GM21529 (cell line): Measurements from ENCODE around the gene PPP1R2B.

Experiments used
- ATAC-seq: cut with Tn5 transposase; IDR thresholded peaks from one replicate; pipeline ENCODE4 v1.9.1; 2021; ENCODE audit not compliant: unreplicated experiment

Gene PPP1R2B

DNA sequence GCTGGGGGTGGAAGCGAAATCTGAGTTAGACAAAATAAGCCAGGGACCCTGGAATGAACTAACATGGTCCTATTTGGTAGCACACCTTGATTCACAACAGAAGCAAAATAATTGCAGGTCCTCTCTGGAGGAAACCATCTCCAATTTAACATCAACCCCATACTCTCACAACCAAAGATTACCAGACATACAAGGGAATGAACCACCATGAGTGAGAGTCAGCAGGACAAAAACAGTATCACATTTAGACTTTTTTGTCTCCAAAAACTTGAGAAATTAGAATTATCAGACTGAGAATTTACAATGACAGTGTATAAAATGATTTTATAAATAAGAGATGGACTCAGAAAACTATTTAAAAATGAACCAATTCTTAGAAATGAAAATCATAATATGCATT is 21.1 kb downstream of the PPP1R2B start:
- ATAC-seq, result no peak

DNA sequence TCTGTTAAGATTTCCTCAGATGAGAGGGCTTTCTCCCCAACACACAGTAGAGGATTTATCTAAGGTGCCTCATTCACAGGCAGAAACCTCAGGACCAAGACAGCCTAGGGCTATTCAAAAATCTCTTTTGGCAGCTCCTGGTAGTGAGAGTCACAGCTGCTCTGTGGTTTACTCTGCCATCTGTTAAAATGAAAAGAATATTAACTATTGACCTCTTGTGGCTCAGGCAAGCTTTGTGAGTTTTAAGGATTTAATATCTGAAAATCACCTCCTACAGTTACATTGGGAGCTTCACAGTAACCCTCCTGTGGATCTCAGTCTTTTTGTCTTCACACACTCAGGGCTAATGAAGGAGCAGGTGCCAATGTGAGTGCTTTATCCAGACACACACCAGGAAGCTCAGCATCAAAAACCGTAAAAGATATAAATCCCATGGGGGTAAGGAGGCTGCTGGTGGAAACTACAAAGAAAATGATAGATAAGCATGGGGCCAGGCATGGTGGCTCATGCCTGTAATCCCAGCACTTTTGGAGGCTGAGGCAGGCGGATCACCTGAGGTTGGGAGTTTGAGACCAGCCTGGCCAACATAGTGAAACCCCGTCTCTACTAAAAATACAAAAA is 29.7 kb downstream of the PPP1R2B start:
- ATAC-seq, result peak; percentile 94

DNA sequence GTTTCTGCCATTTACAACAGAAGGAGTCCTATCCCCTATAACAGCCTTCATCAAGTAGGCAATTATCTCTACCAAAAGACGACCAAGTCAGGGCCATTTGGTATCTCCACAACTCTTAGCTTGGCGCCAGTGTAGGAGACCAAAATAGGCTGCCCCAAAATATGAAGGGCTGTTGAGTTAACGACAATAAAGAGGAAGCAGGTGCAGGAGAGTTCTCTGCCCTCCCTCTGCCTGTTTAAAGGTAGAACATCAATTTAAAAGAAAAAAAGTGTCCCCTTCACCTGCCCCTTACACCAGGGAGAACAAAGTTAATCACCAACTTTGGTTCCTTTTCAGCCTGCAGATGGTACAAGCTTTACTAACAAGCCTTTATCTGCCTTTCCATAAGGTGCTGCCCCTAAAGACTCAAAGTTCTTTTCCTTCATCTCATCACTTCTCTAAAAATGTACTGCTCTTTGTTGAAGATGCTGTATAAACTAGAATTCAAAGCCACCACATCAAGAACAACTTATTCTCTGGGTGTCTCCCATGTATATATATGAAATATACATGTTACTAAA is 33.3 kb downstream of the PPP1R2B start:
- peak; percentile 31 for ATAC-seq

DNA sequence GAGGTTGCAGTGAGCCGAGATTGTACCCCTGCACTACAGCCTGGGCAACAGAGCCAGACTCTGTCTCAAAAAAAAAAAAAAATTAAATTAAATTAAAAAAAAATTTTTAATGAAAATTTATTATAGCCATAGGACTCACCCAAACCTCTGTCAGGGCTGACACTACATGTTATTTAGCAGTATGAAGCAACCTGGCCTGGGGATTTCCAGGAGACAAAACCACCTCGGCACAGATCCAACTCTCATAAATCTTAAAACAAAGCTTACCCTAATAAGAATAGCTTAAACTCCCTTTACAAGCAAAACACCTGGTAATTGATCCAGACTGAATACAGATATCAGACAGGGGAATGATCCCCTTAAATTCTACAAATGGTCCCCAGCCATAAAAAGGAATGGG is 38.4 kb downstream of the PPP1R2B start:
- ATAC-seq, result no peak

DNA sequence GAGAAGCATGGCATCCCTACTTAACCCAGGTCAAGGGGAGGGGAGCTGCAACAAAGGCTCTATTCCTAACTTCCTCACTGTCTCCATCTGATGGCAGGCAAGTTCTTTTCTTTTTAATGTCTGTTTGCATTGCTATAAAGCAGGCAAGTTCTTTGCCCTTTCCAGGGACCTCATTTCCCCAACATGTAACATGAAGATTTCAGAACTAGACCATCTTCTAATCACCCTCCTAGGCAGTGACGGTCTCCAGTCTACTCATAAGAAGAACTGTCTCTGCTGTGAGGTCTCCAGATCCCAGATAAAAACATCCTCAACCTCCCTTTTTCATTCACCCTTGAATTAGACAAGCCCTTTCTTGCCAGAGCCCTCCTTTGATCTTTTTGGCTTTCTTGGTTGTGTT is 42.1 kb downstream of the PPP1R2B start:
- no peak for ATAC-seq

DNA sequence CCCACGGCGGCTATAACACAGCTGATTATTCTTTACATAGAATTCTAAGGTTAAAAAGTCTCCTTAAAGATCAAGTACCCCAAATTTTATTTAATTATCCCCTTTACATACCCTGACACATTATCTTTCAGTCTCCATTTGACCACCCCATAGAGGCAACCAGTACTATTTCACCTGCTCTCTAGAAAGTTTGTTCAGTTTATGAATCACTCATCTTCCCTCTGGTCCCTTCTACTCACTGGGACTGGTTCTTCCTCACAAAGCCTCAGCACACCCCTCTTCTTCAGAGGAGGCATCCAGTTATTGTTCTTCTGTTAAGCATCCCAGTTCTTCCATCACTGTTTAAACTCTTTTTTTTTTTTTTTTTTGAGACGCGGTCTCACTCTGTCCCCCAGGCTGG is 42.8 kb downstream of the PPP1R2B start:
- no peak for ATAC-seq

DNA sequence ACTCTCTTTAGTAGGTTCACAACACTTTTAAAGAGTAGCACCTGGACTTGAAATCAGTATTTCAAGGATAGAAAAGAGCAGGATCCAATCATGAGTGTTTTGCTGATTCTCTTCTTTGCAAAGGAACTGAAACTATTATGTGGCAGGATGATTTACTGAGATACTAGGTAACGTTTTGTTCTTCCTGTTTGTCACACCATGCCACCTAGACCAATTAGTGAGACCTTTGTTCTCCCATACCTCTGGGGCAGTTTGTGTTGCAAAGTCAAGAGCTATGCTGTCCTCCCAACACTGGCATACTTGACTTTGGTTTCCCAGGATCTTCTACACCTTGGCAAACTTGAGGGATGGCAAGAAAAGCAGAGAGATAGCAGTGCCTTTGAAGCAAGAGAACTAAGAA is 43.4 kb downstream of the PPP1R2B start:
- ATAC-seq, result peak; percentile 67

DNA sequence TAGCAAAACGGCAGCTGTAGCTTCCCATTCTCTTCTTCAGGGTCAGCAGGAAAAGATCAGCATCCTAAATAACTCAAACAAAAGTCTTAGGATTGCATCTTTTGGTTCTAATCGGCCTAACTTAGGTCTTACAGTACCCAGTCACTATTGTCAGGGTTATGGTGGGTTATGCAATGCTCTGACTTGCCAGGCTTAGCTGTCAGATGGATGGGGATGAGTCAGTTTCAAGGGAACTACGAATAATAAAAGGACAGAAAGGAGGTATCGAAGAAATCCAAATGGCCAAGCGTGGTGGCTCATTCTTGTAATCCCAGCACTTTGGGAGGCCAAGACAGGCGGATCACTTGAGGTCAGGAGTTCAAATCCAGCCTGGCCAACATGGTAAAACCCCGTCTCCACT is 46.5 kb downstream of the PPP1R2B start:
- ATAC-seq, result no peak
